Measurements from ENCODE around the gene PRKCH. TPM values are rescaled to one million over a fixed set of nuclear protein-coding genes. Genes with fewer than 3 reads are reported as not detected.

PRKCH gene
- polyA plus RNA-seq, 1 donor from 2014 or later: 2.0 TPM

DNA sequence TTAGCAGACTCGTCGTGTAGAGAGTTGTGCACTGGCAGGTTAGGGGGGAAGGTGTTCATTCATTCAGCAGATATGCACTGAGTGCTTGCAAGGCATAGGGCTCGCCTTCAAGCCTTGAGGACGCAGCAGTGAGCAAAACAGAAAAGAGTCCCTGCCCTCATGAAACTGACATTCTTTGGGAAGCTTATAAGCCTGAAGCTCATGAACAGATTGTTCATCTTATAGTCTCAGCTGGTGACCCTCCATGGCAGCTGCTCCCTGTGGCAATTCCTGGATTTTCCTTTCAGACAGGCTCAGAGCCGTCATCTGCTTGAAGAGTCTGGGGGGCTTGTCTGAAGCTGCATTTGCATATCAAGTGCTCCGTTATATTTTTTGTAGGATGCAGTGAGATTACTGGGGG lies 148.4 kb downstream of the PRKCH start:
- Histone ChIP-seq H3K4me3 (ENCODE audit: low read length) (no peak overlapping the region), H3K9me2 (ENCODE audit: insufficient read depth, low read length) (no peaks in the 10 kb centered on the region)
- TF ChIP-seq, protein P1, sequence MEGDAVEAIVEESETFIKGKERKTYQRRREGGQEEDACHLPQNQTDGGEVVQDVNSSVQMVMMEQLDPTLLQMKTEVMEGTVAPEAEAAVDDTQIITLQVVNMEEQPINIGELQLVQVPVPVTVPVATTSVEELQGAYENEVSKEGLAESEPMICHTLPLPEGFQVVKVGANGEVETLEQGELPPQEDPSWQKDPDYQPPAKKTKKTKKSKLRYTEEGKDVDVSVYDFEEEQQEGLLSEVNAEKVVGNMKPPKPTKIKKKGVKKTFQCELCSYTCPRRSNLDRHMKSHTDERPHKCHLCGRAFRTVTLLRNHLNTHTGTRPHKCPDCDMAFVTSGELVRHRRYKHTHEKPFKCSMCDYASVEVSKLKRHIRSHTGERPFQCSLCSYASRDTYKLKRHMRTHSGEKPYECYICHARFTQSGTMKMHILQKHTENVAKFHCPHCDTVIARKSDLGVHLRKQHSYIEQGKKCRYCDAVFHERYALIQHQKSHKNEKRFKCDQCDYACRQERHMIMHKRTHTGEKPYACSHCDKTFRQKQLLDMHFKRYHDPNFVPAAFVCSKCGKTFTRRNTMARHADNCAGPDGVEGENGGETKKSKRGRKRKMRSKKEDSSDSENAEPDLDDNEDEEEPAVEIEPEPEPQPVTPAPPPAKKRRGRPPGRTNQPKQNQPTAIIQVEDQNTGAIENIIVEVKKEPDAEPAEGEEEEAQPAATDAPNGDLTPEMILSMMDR (IDR thresholded peaks at IDR 0.05; ENCODE audit: poor library complexity, severe bottlenecking): no peak
- no peak for TF ChIP-seq SMC3 (conservative IDR thresholded peaks at IDR 0.05; ENCODE audit: poor library complexity)
- no peak for TF ChIP-seq MXI1 (conservative IDR thresholded peaks at IDR 0.05; ENCODE audit: poor library complexity, severe bottlenecking)
- no peak for TF ChIP-seq RAD21 (conservative IDR thresholded peaks at IDR 0.05)

DNA sequence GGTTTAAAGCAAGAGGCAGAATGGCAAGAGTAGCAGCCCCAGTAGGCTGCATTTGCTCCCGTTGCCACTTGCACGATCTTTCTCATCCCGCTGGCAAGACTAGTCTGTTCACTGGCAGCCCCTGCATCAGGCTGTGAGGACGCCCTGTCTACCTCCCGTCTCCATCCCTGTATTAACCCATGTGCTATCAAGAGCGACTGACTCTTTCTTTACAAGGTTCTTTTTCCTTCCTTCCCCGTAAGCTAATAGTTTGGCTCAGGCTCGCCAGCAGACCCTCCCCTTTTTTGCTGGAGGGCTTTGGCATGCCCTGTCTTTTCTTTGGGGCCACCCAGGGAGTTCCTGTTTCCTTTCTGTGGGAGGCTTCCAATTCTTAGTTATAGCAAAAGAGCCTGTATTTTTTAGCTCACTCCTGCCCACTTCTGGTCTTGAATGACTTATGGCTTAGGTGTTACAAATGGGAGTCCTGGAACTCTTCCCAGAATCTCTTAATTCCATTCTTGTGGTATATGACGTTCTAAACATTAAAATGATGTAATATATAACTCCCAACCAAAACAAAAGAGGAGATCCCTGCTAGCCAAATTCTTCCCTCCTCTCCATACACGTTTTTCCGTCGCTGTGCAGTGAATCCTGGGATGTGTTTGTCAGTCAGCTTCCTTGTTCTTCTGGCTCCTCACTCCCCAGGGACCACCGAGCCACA lies 149.0 kb downstream of the PRKCH start:
- no peaks in the 10 kb centered on the region for H3K9me3 ChIP-seq (ENCODE audit: low read length)
- no peak overlapping the region for H3K4me3 ChIP-seq (ENCODE audit: low read length)
- TF ChIP-seq TAF1 (IDR thresholded peaks at IDR 0.05; ENCODE audit: low read depth) (no peak), MXI1 (conservative IDR thresholded peaks at IDR 0.05; ENCODE audit: poor library complexity, severe bottlenecking) (no peak), POLR2AphosphoS5 (IDR thresholded peaks at IDR 0.05) (no peak), RAD21 (conservative IDR thresholded peaks at IDR 0.05) (no peak), EP300 (conservative IDR thresholded peaks at IDR 0.05; ENCODE audit: poor library complexity, severe bottlenecking) (no peak), SMC3 (conservative IDR thresholded peaks at IDR 0.05; ENCODE audit: poor library complexity) (no peak)
- TF ChIP-seq, protein P2, sequence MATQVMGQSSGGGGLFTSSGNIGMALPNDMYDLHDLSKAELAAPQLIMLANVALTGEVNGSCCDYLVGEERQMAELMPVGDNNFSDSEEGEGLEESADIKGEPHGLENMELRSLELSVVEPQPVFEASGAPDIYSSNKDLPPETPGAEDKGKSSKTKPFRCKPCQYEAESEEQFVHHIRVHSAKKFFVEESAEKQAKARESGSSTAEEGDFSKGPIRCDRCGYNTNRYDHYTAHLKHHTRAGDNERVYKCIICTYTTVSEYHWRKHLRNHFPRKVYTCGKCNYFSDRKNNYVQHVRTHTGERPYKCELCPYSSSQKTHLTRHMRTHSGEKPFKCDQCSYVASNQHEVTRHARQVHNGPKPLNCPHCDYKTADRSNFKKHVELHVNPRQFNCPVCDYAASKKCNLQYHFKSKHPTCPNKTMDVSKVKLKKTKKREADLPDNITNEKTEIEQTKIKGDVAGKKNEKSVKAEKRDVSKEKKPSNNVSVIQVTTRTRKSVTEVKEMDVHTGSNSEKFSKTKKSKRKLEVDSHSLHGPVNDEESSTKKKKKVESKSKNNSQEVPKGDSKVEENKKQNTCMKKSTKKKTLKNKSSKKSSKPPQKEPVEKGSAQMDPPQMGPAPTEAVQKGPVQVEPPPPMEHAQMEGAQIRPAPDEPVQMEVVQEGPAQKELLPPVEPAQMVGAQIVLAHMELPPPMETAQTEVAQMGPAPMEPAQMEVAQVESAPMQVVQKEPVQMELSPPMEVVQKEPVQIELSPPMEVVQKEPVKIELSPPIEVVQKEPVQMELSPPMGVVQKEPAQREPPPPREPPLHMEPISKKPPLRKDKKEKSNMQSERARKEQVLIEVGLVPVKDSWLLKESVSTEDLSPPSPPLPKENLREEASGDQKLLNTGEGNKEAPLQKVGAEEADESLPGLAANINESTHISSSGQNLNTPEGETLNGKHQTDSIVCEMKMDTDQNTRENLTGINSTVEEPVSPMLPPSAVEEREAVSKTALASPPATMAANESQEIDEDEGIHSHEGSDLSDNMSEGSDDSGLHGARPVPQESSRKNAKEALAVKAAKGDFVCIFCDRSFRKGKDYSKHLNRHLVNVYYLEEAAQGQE (IDR thresholded peaks at IDR 0.05; ENCODE audit: borderline replicate concordance): no peak
- TF ChIP-seq, protein P1 (IDR thresholded peaks at IDR 0.05; ENCODE audit: poor library complexity, severe bottlenecking): no peak
- no peaks in the 10 kb centered on the region for H3K27me3 ChIP-seq (ENCODE audit: insufficient read depth, low read depth, low read length)
- no peaks in the 10 kb centered on the region for H3F3A ChIP-seq (ENCODE audit: insufficient read depth, low read length, poor library complexity, severe bottlenecking)
- H4K20me1 ChIP-seq (ENCODE audit: insufficient read depth): no peaks in the 10 kb centered on the region
- no peaks in the 10 kb centered on the region for H3K9me2 ChIP-seq (ENCODE audit: insufficient read depth, low read length)
- no peak overlapping the region for H3K9ac ChIP-seq (ENCODE audit: low read length)
- no peak overlapping the region for H2AFZ ChIP-seq (ENCODE audit: low read depth, low read length)
- no peaks in the 10 kb centered on the region for H3K36me3 ChIP-seq (ENCODE audit: insufficient read depth, low read length)
- H3K4me2 ChIP-seq (ENCODE audit: low read length): no peak overlapping the region
- H3K27ac ChIP-seq (ENCODE audit: low read length): no peak overlapping the region
- no peaks in the 10 kb centered on the region for H3K79me2 ChIP-seq (replicated peaks; ENCODE audit: insufficient read depth, low read length)

More for the DNA sequence above, 148.4 kb downstream of the PRKCH start:
- Histone ChIP-seq H3K79me2 (replicated peaks; ENCODE audit: insufficient read depth, low read length) (no peaks in the 10 kb centered on the region), H3K4me2 (ENCODE audit: low read length) (no peak overlapping the region), H3K27ac (ENCODE audit: low read length) (no peak overlapping the region), H3F3A (ENCODE audit: insufficient read depth, low read length, poor library complexity, severe bottlenecking) (no peaks in the 10 kb centered on the region), H3K36me3 (ENCODE audit: insufficient read depth, low read length) (no peaks in the 10 kb centered on the region), H3K27me3 (ENCODE audit: insufficient read depth, low read depth, low read length) (no peaks in the 10 kb centered on the region), H3K9ac (ENCODE audit: low read length) (no peak overlapping the region), H3K9me3 (ENCODE audit: low read length) (no peaks in the 10 kb centered on the region), H2AFZ (ENCODE audit: low read depth, low read length) (no peak overlapping the region), H4K20me1 (ENCODE audit: insufficient read depth) (no peaks in the 10 kb centered on the region)
